ENCODE data around the gene EPAS1. TPM values are rescaled to one million over a fixed set of nuclear protein-coding genes. Genes with fewer than 3 reads are reported as not detected.
"Not testable (repeated sequence)": the region's sequence is repeated elsewhere in the genome, so short reads cannot be mapped to it uniquely, and the experiment has no call there.

Gene EPAS1
- total and polyA plus RNA-seq, 8 donors: 35.1 to 217 (median 117) TPM

- 72 to 98% (median 84%) methylated on average over 2 to 3 of the region's 3 CpGs for WGBS, 5 donors
- no peak overlapping the region for H3K4me3 ChIP-seq
- DNase-seq: no peak
- H3K9me3 ChIP-seq: no peaks in the 10 kb centered on the region
- H3K36me3 ChIP-seq: no peaks in the 10 kb centered on the region
- peaks cover 0 to 11% (median 0%) of the 10 kb centered on the region in 4 donors for H3K4me1 ChIP-seq
- no peaks in the 10 kb centered on the region for H3K27me3 ChIP-seq
- intact Hi-C loops (cut with DNase I; ENCODE audit: low total_unique reads): no loop called here
- no peak overlapping the region for H3K27ac ChIP-seq
- TF ChIP-seq POLR2A (IDR thresholded peaks at IDR 0.05): no peak
- TF ChIP-seq POLR2AphosphoS5 (IDR thresholded peaks at IDR 0.05): no peak
- TF ChIP-seq EP300 (IDR thresholded peaks at IDR 0.05): no peak
- no peak for TF ChIP-seq CTCF (IDR thresholded peaks at IDR 0.05)
These were observed 96.7 kb downstream of the EPAS1 start for GRCh38 chr2:46393865-46394264.

GRCh38 chr2:46394649-46395510 lies 97.7 kb downstream of the EPAS1 start:
- Histone ChIP-seq H3K27ac (no peak overlapping the region), H3K36me3 (no peaks in the 10 kb centered on the region), H3K9me3 (no peaks in the 10 kb centered on the region), H3K4me1 (peaks cover 0 to 1% (median 0%) of the 10 kb centered on the region in 4 donors), H3K4me3 (no peak overlapping the region), H3K27me3 (no peaks in the 10 kb centered on the region)
- no peak for DNase-seq
- intact Hi-C loops (cut with DNase I; ENCODE audit: low total_unique reads): no loop called here
- WGBS, 5 donors: 57 to 66% (median 64%) methylated on average over 9 of the region's 9 CpGs
- TF ChIP-seq EP300 (IDR thresholded peaks at IDR 0.05) (no peak), POLR2A (IDR thresholded peaks at IDR 0.05) (no peak), POLR2AphosphoS5 (IDR thresholded peaks at IDR 0.05) (no peak), CTCF (IDR thresholded peaks at IDR 0.05) (no peak)

- H3K27ac ChIP-seq; H3K9me3 ChIP-seq; DNase-seq; H3K36me3 ChIP-seq; intact Hi-C loops (cut with DNase I; ENCODE audit: low total_unique reads); H3K27me3 ChIP-seq; H3K4me1 ChIP-seq; H3K4me3 ChIP-seq: not testable (repeated sequence)
- WGBS, 5 donors: 76 to 98% (median 92%) methylated on average over 1 of the region's 1 CpG
These were observed 98.5 kb downstream of the EPAS1 start for GRCh38 chr2:46395730-46396129.

- DNase-seq: no peak
- Histone ChIP-seq H3K36me3 (no peaks in the 10 kb centered on the region), H3K27ac (no peak overlapping the region), H3K27me3 (no peaks in the 10 kb centered on the region), H3K9me3 (no peaks in the 10 kb centered on the region), H3K4me1 (no peaks in the 10 kb centered on the region), H3K4me3 (no peak overlapping the region)
- 30 to 50% (median 40%) methylated on average over 1 of the region's 1 CpG for WGBS, 5 donors
- TF ChIP-seq POLR2AphosphoS5 (IDR thresholded peaks at IDR 0.05) (no peak), CTCF (IDR thresholded peaks at IDR 0.05) (no peak), EP300 (IDR thresholded peaks at IDR 0.05) (no peak), POLR2A (IDR thresholded peaks at IDR 0.05) (no peak)
- intact Hi-C loops (cut with DNase I; ENCODE audit: low total_unique reads): no loop called here
These were observed 102.8 kb downstream of the EPAS1 start for GRCh38 chr2:46400016-46400415.

GRCh38 chr2:46402874-46403273 lies 105.7 kb downstream of the EPAS1 start:
- Histone ChIP-seq H3K36me3 (no peaks in the 10 kb centered on the region), H3K27me3 (no peaks in the 10 kb centered on the region), H3K9me3 (no peaks in the 10 kb centered on the region), H3K27ac (no peak overlapping the region), H3K4me1 (peaks cover 0 to 3% (median under 1%) of the 10 kb centered on the region in 4 donors), H3K4me3 (no peak overlapping the region)
- intact Hi-C loops (cut with DNase I; ENCODE audit: low total_unique reads): no loop called here
- 87 to 93% (median 90%) methylated on average over 6 of the region's 6 CpGs for WGBS, 5 donors
- DNase-seq: no peak
- no peak for TF ChIP-seq POLR2A (IDR thresholded peaks at IDR 0.05)
- no peak for TF ChIP-seq CTCF (IDR thresholded peaks at IDR 0.05)
- TF ChIP-seq POLR2AphosphoS5 (IDR thresholded peaks at IDR 0.05): no peak
- no peak for TF ChIP-seq EP300 (IDR thresholded peaks at IDR 0.05)

Measured in stomach (tissue), 9 donors.